SU-DHL-6 (cell line): ENCODE measurements around the gene MAP2K1.

Experiments
- EZH2phosphoT487 ChIP-seq: fragments of 200-600 bp; sonication (generic), shearing (Covaris generic); conservative IDR thresholded peaks from 2 replicates; pipeline ENCODE4 v1.6.1; 2018; ENCODE audit warnings: mild to moderate bottlenecking, antibody characterized with exemption, low read length, moderate library complexity, mixed read lengths
- TF ChIP-seq, protein P1 (sequence below): fragments of 200-600 bp; sonication (generic); IDR thresholded peaks from one replicate; pipeline ENCODE4 v1.5.1; 2017; ENCODE audit warnings: antibody characterized with exemption, mild to moderate bottlenecking, low read length, moderate library complexity; ENCODE audit not compliant: insufficient read depth, poor library complexity, severe bottlenecking

DNA sequence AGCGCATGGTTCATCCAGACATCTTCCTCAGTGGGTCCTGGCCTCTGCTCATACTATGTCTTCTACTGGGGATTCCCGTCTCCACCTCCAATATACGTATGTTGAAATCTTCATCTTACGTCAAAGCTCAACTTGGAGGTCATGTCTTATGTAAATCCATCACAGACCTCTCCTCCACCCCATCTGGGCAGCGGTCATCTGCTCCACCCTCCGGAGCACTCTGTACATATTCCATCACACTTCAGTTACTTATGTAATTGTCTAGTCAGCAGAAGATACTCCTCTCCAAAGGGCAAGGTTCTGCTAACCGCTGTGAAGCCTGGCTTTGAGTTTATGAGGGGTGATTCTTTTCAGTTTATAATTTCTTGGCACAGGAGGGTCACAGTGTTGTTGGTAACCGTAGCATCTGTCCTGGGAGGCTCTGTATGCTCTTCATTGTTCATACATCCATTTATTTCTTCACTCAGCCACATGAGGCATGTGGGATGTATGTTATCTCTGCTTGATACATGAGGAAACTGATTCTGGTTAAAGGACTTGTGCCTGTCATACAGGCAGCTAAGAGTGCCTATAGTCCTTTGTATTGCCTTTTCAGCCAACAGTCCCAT, 22.1 kb downstream of the MAP2K1 start:
- TF ChIP-seq, protein P1, sequence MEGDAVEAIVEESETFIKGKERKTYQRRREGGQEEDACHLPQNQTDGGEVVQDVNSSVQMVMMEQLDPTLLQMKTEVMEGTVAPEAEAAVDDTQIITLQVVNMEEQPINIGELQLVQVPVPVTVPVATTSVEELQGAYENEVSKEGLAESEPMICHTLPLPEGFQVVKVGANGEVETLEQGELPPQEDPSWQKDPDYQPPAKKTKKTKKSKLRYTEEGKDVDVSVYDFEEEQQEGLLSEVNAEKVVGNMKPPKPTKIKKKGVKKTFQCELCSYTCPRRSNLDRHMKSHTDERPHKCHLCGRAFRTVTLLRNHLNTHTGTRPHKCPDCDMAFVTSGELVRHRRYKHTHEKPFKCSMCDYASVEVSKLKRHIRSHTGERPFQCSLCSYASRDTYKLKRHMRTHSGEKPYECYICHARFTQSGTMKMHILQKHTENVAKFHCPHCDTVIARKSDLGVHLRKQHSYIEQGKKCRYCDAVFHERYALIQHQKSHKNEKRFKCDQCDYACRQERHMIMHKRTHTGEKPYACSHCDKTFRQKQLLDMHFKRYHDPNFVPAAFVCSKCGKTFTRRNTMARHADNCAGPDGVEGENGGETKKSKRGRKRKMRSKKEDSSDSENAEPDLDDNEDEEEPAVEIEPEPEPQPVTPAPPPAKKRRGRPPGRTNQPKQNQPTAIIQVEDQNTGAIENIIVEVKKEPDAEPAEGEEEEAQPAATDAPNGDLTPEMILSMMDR = no peak
- no peak for TF ChIP-seq EZH2phosphoT487
